ENCODE results near the gene PRDX6.
"Not testable (repeated sequence)": the region's sequence is repeated elsewhere in the genome, so short reads cannot be mapped to it uniquely, and the experiment has no call there.

PRDX6 gene

DNA sequence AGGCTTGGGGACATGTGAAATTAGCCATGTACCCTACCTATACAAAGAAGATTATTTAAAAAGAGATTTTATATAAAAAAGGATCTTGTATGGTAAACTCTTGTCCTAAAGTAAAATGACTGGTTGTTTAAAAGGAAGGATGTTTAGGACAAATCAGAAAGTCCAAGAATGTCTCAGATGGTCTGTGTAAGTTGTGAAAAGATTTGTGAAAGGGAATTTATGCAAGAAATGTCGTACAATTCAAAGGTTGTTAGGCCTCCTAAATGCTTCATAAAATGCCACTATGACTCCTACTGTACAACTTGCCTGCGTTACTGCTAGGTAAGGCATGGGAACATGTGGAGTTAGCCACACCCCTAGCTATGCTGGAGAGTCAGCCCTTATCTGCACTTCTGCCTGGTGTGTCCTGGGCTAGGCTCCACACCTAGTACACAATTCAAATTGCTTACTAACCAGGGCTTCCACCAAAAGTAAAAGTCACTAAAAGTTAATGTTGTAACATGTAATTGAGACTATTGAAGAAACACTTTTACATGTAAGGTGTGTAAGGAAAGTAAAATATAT lies 19.7 kb downstream of the PRDX6 start:
- no peak for DNase-seq (ENCODE audit: low spot score)

DNA sequence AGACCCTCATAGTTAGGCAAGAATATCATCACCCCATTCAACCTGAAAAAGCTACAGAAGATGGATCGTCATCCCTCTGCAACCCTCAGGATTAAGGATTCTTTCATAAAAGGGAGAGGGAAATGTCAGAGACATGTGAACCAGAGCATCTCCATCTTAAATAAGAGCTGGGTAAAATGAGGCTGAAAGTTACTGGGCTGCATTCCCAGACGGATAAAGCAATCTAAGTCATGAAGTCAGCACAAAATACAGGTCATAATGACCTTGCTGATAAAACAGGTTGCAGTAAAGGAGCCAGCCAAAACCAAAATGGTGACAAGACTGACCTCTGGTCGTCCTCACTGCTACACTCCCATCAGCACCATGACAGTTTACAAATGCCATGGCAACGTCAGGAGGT lies 22.6 kb downstream of the PRDX6 start:
- no peak for DNase-seq (ENCODE audit: low spot score)

DNA sequence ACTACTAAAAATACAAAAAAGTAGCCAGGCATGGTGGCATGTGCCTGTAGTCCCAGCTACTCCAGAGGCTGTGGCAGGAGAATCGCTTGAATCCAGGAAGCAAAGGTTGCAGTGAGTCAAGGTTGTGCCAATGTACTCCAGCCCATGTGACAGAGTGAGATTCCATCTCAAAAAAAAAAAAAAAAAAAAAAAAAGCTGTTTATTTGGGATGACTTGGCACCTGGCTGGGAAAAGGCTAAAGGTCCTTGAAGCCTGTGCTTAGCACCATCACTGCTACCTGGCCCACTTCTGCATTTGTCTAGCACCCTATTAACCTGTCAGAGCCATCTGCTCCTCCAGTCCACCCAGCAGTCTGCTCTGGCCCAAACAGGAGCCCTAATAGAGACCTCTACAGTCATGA lies 25.0 kb downstream of the PRDX6 start:
- no peak for DNase-seq (ENCODE audit: low spot score)

DNA sequence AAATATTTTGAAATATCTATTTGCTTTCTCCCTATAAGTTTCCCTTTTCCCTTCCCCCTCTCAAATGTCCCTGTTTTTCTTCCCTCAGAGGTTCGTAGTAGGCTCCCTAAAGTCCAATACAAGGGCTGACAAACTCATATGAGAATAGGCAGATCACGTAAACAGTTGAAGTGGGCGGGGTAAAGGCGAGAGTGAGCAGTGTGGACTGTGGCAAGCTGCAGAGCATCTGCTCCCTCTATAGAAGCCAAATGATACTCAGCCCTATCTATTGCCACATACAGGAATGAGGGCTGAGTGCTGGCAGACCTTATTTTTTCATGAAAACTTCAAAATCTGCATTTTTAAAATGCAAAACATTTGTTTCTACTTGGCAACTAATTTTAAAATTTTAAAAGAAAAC lies 26.3 kb downstream of the PRDX6 start:
- no peak for DNase-seq (ENCODE audit: low spot score)

DNA sequence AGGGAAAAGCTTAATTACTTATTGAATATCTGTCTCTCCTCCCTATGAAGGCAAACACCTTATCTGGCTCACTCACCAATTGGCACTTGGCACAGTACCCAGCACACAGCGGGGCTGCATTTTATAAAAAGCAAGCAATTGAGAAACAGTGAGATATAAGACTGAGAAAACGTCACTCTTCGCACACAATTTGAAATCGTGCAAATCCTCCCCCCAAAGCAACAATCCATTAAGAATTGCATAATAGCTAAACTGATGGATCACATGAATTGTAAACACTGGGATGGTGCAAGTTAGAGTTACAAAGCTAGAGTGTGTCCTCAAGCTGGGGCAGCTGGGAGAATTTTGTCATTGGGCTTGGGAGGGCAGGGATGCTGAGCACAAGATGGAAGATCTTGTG lies 27.1 kb downstream of the PRDX6 start:
- DNase-seq (ENCODE audit: low spot score) = no peak

DNA sequence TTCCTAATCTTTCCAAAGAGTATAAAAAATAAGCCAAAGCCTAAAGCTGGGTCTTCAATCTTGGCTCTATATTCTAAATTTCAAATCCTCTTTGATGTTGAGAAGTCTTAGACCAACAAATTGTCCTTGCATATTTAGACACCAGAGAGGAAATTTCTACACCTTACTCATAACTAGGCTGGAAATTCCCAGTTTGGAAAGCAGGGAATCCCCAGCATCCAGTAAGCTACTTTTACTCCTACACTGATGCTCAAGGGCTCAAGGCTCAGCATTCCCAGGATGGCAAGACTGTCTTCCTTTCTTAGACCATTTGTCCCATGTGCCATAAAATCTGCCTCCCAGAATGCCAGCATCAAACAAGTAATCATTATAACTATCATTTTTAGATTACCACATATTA lies 28.3 kb downstream of the PRDX6 start:
- no peak for DNase-seq (ENCODE audit: low spot score)

DNA sequence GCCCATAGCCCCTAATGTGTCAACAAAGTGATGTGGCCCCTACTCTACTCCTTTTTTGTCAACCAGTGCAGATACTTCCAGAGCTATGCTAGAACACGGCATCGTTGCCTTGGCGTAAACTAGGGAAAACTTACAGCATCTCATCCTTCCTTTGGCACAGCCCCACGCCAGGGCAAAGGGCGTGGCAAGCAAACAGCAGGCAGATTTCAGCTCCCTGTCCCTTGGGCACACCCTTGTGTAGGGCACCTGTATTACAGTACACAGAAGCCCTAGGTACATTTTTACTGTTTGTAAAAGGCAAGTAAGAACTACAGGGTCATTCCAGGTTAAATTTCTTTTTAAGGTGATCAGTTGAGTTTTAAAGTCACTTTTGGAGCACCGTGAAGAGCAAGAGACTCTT lies 29.3 kb downstream of the PRDX6 start:
- no peak for DNase-seq (ENCODE audit: low spot score)

DNA sequence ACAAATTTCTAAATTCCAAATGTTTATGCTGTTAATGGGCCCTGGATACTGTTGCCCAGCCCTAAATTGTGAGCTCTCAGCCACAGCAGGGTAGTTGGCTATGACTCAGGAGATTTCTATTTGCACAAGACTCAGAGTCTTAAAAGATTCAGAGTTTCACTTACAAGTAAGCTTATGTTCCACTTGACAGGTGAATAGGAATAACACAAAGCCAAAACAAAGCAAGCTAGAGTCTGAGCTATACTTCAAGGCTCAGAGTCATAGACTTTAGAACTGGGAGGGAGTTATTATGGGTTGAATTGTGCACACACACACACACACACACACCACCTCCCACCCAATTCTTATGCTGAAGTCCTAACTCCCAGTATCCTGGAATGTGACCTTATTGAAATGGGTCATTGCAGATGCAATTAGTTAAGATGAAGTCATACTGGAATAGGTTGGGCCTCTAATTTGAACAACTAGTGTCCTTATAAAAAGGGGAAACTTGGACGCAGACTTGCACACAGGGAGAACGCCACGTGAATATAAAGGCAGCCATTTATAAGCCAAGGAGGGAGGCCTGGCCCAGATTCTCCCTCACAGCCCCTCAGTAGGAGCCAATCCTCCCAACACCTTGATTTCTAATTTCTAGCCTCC lies 30.2 kb downstream of the PRDX6 start:
- no peak for DNase-seq (ENCODE audit: low spot score)

DNA sequence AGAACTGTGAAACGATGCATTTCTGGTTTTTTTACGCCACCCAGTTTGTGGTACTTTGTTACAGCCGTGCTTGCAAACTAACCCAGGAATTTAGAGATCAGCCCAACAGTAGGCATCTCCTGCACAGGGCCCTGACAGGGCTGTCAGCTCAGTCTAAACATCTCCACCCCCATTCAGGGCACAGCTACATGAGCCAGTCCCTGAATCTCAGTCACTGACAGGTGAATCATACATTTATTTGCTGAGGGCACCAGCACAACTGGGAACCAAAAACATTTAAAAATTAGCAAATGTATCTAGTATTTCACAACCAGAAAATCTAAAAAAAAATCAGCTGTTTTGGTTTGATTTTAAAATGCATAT lies 30.7 kb downstream of the PRDX6 start:
- DNase-seq (ENCODE audit: low spot score) = no peak

DNA sequence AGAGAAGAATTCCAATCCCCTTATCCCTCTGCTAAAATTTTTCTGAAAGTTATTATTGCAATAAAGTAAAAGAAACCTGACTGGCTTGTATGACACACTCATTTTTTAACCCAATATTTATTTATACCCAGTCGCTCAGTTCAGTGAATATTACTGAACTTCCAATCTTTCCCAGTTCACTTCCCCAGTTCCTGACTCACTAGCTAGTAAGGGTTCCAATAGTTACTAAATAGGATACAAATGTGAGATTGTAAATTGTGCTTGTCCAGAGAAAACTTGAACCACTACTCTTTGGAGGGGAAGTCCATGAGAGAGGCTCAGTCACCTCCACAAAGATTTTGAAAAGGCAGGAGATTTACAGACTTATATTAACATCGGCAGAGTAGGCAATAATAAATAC lies 31.4 kb downstream of the PRDX6 start:
- DNase-seq (ENCODE audit: low spot score) = no peak

DNA sequence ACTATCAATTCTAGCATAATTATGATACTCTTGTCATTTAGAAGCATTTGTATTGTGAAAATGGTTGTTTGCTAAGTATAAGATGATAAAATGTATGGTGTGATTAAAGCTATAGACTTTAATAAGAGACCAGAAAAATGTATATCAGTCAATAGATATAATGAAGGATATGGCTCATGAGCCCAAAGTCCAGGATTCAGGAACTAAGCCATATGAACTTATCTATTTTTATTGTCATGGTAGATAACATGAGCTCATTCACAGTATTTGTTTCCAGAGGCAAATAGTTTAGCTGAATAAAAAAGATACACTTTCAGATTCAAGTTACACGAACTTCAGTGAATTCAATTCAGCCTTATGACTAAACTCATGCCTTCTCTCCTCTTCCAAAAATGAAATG lies 32.7 kb downstream of the PRDX6 start:
- no peak for DNase-seq (ENCODE audit: low spot score)

DNA sequence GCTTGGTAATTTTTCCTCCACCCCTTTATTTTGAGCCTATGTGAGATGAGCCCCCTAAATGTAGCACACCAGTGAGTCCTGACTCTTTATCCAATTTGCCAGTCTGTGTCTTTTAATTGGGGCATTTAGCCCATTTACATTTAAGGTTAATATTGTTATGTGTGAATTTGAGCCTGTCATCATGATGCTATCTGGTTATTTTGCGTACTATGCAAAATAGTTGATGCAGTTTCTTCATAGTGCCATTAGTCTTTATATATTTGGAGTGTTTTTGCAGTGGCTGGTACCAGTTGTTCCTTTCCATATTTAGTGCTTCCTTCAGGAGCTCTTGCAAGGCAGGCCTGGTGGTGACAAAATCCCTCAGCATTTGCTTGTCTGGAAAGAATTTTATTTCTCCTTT lies 37.4 kb downstream of the PRDX6 start:
- DNase-seq (ENCODE audit: low spot score) = not testable (repeated sequence)

DNA sequence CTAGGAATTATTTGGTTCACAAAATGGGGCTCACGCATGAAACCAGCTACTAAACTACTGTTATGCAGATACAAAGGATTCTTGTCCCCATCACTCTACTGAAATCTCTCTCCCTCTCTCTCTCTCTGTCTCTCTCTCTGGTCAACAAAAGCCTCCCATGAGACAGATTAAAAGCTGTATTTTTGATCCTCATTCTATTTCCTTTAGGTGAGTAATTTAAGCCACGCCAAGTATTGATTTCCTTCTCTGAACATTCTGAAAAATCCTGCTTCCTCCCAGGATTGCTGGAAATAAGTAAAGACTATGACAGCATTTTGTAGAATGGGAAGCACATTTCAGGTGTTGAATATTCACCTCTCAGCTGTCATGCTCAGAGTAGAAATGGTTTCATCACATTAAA lies 43.7 kb downstream of the PRDX6 start:
- no peak for DNase-seq (ENCODE audit: low spot score)

DNA sequence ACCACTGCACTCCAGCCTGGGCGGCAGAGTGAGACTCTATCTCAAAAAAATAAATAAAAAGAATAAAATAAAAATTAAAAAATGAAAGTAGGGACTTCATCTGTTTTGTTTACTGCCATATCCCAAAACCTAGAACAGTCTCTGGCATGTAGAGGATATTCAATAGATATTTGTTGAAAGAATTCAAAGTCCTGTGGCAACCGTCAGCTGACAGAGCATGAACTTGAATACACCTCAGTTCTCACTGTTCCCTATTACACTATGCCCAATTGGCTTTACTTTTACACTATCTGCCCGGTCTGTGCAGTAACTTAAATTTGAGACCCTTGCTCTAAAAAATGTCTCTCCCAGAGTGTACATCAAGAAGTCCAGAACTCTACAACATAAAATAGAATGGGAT lies 46.2 kb downstream of the PRDX6 start:
- no peak for DNase-seq (ENCODE audit: low spot score)

DNA sequence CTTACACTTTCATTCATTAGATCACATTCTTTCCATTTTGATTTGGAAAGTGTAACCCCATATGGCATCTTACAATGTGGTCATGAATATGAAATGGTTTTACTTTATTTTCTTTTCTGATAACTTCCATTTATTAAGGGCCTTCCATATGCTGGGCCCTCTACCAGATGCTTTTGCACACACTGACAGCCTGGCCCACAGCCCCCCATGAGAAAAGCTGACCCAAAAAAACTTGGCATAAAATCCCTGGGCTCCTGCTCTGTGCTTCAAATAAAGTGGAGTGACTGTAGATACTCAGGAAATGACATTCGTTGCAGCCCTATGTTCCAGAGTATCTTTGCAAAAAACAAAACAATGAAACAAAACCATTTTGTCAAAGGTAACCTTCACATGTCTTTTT lies 48.8 kb downstream of the PRDX6 start:
- no peak for DNase-seq (ENCODE audit: low spot score)

DNA sequence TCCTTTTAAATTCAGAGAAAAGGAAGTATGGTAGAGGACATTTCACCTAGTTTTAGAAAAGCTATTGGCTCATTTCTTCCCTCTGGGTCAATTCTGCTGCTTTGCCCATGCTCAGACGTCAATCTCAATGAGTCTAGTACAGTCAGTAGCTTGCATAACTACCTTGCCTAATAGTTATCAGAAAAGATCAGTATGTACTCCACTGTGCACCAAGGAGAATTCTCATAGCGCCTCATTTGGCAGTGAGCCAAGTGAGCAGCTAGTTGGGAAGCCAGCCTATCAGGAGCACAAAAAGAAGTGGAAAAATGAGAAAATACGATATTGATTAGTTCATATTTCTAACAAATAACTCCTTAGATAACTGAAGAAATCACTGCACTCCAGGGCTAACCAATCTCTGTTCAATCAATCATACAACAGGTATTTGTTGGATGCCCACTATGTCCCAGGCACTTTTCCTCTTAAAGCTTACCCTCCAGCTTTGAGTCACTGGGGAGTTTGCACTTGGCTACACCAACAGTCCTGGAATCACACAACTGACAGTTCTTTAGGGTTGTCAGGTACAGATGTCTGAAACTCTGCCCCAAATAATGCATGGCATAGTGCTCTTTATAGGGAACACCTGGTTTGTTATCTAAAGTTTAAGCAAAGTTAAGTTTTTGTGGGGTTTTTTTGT lies 50.2 kb downstream of the PRDX6 start:
- DNase-seq (ENCODE audit: low spot score) = no peak

DNA sequence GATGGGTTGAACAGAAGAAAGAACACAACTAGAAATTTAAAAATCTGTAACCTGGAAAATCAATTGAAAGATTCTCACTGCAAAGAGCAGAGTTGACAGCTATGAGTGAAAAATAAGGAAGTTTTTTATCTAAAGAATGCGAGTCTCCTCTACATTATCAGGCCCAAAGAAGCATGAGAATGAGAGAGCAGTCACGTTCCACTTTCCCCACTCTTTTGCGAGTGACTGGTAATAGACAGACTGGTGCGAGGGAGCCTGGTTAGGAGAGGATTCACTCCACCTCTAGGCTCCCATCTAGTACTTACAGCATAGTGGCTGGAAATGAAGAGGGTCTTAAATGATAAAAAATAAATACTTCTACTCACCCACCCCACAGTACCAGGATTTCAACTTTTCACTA lies 52.0 kb downstream of the PRDX6 start:
- DNase-seq (ENCODE audit: low spot score) = no peak

DNA sequence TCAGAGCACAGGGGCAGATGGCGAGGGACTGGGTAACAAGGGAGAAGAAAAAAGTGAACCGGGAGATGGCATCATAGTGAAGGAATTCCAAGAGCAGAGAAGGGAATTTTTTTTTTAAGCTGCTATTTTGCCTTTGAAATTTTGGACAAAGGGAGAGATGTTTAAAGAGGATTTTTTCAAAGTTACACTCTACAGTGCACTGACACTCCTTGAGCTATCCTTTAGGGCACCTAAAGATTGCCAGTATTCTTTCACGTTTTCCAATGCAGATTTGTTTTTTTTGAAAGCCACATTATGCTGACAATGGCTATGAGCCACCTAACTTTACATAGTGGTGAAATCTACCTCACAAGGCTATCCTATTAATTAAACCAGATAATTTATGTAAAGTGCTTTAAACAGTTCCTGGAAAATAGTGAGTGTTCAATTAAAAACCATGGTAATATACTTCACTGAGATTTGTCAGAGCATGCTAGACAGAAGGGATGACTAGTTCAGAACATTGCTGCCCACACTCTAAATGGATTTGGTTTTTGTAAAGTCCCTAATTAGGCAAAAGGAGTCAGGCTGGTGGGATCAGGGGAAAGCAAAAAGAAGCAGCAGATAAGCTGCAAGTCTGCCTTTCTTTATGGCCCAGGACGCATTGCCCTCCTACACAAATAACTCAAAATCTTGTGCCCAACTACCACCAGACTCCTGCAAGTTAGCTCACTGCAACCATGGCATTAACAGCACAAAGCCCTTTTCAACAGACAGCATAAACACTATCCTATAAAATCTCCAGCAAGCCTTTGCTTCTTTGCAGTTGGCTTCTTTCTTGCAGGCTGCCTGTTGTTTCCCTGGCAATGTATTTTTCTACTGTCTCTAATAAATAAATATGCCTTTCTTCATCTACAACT lies 53.9 kb downstream of the PRDX6 start:
- no peak for DNase-seq (ENCODE audit: low spot score)

DNA sequence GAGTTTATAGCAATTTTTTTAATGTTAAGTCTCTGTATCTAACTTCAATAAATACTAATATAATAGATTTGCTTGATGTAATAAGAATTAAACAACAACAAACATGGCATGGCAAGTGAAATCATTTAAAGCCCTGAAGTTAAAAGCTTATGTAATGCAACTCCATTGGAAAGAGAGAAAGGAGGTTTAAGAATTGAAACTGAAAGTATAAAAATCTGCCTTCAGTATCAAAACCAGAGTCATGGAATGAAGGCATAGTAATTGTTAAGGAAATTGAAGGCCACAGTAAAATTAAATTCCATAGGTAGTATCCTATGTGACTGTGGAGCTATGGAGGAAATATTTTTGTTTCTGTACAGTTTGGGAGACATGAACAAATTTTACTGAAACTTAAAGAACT lies 55.1 kb downstream of the PRDX6 start:
- DNase-seq (ENCODE audit: low spot score) = no peak

DNA sequence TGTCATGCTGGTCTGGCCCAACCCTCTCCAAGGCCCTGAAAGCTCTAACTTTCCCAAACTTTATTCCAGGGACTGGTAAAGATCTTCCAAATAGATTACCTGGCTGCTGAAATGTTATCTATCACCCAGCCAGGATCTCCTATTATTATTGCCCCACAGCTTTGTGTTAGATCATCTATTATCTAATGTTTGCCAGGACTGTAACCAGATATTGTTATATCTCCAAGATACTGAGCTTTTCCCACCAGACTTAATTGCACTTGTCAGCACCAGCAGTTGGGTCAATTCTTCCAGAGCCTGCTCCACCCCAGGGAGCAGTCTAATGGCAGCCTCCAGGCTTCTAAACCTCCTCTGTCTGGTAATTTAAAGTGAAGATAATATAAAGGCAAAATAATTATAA lies 59.1 kb downstream of the PRDX6 start:
- no peak for DNase-seq (ENCODE audit: low spot score)
